DOHH2 (cell line): ENCODE results near the gene KCNE3.

Experiments used
- H3F3A ChIP-seq: fragments of 200-600 bp; sonication (generic), shearing (Covaris generic); 2 replicates; pipeline ENCODE4 v1.6.0; 2016; ENCODE audit warnings: antibody characterized with exemption, mild to moderate bottlenecking; ENCODE audit not compliant: control insufficient read depth, insufficient read depth
- H3K27ac ChIP-seq: fragments of 200-600 bp; sonication (generic); 2 replicates; pipeline ENCODE4 v1.5.1; 2014; ENCODE audit warnings: low read depth, mild to moderate bottlenecking, low read length, moderate library complexity
- H3K27me3 ChIP-seq: fragments of 200-600 bp; sonication (generic); 2 replicates; pipeline ENCODE4 v1.6.1; 2014; ENCODE audit warnings: mild to moderate bottlenecking, low read length, mixed read lengths; ENCODE audit not compliant: control insufficient read depth
- H3K36me3 ChIP-seq: fragments of 200-600 bp; sonication (generic); 2 replicates; pipeline ENCODE4 v1.6.1; 2014; ENCODE audit warnings: mild to moderate bottlenecking, low read length, moderate library complexity, mixed read lengths; ENCODE audit not compliant: control insufficient read depth
- H3K4me1 ChIP-seq: fragments of 200-600 bp; sonication (generic); 2 replicates; pipeline ENCODE4 v1.6.1; 2014; ENCODE audit warnings: mild to moderate bottlenecking, low read length, mixed read lengths; ENCODE audit not compliant: control insufficient read depth
- H3K4me2 ChIP-seq: fragments of 200-600 bp; sonication (generic); 2 replicates; pipeline ENCODE4 v1.6.0; 2014; ENCODE audit warnings: mild to moderate bottlenecking, low read length, moderate library complexity
- H3K4me3 ChIP-seq: fragments of 200-600 bp; sonication (generic); 2 replicates; pipeline ENCODE4 v1.5.1; 2014; ENCODE audit warnings: mild to moderate bottlenecking, low read length, mixed read lengths
- H3K79me2 ChIP-seq: fragments of 200-600 bp; sonication (generic); 2 replicates; pipeline ENCODE4 v1.6.1; 2014; ENCODE audit warnings: mild to moderate bottlenecking, low read length, mixed read lengths; ENCODE audit not compliant: control insufficient read depth
- H3K9me2 ChIP-seq: fragments of 200-600 bp; sonication (generic); replicated peaks from 2 replicates; pipeline ENCODE4 v1.6.1; 2014; ENCODE audit warnings: mild to moderate bottlenecking, low read length, mixed read lengths; ENCODE audit not compliant: control insufficient read depth
- H3K9me3 ChIP-seq: fragments of 200-600 bp; sonication (generic); 2 replicates; pipeline ENCODE4 v1.6.1; 2014; ENCODE audit warnings: antibody characterized with exemption, low read length, mixed read lengths; ENCODE audit not compliant: control insufficient read depth, insufficient read depth
- H4K20me1 ChIP-seq: fragments of 200-600 bp; sonication (generic); 2 replicates; pipeline ENCODE4 v1.6.0; 2014; ENCODE audit warnings: low read depth, mild to moderate bottlenecking, antibody characterized with exemption, low read length, moderate library complexity; ENCODE audit not compliant: control insufficient read depth, insufficient read depth
- CTCF ChIP-seq: fragments of 200-600 bp; sonication (generic); IDR thresholded peaks from one replicate; pipeline ENCODE4 v1.5.1; 2014; ENCODE audit warnings: antibody characterized with exemption, mild to moderate bottlenecking, low read depth, low read length; ENCODE audit not compliant: poor library complexity, severe bottlenecking
- EZH2phosphoT487 ChIP-seq: fragments of 200-600 bp; sonication (generic); IDR thresholded peaks from 2 replicates; pipeline ENCODE4 v1.6.1; 2017; ENCODE audit warnings: borderline replicate concordance, mild to moderate bottlenecking, antibody characterized with exemption, low read length, moderate library complexity, mixed read lengths

Gene KCNE3

DNA sequence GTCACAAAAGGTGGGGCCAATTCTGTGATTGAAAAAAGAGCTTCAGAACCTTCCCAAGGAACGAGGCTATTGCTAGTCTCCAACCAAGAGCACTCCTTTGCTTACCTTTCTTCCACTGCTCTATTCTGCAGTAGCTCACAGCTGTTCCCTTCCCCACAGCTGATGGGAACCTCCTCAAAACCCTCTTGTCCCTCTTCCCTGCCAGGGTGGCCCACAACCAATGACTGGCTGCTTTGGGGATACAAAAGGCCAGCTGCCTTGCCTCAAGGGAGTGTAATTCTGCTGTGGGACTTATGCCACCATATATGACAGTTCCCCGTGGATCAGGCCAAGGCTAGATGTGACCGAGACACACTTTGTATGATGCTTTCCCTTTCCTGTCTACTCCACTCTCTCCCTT is 15.0 kb downstream of the KCNE3 start:
- Histone ChIP-seq H3K4me3 (no peak overlapping the region), H3K27ac (no peak overlapping the region), H3F3A (no peaks in the 10 kb centered on the region), H3K9me3 (no peaks in the 10 kb centered on the region), H3K27me3 (peaks cover 3% of the 10 kb centered on the region; the same call in 1 of the 2 replicates), H3K4me1 (peaks cover 10% of the 10 kb centered on the region), H3K79me2 (no peaks in the 10 kb centered on the region), H3K9me2 (no peaks in the 10 kb centered on the region), H3K4me2 (no peak overlapping the region), H3K36me3 (no peaks in the 10 kb centered on the region), H4K20me1 (no peaks in the 10 kb centered on the region)
- TF ChIP-seq CTCF (no peak), EZH2phosphoT487 (no peak)

- no peaks in the 10 kb centered on the region for H3K79me2 ChIP-seq
- no peaks in the 10 kb centered on the region for H3K36me3 ChIP-seq
- H3K27me3 ChIP-seq = peaks cover 16% of the 10 kb centered on the region; the same call in 1 of the 2 replicates
- no peaks in the 10 kb centered on the region for H4K20me1 ChIP-seq
- no peaks in the 10 kb centered on the region for H3K9me3 ChIP-seq
- peaks cover 10% of the 10 kb centered on the region for H3K4me1 ChIP-seq
- H3K27ac ChIP-seq = no peak overlapping the region
- H3F3A ChIP-seq = no peaks in the 10 kb centered on the region
- H3K4me2 ChIP-seq = no peak overlapping the region
- TF ChIP-seq EZH2phosphoT487 (no peak), CTCF (no peak)
- H3K9me2 ChIP-seq = no peaks in the 10 kb centered on the region
- no peak overlapping the region for H3K4me3 ChIP-seq
Measured at GRCh38 chr11:74450318-74450717, 17.0 kb downstream of the KCNE3 start.

- Histone ChIP-seq H4K20me1 (no peaks in the 10 kb centered on the region), H3K79me2 (no peaks in the 10 kb centered on the region), H3K36me3 (no peaks in the 10 kb centered on the region), H3K9me2 (no peaks in the 10 kb centered on the region), H3K4me3 (peak overlapping the region; percentile 67), H3K4me1 (peaks cover 10% of the 10 kb centered on the region), H3K27ac (no peak overlapping the region), H3K9me3 (no peaks in the 10 kb centered on the region), H3K27me3 (peaks cover 18% of the 10 kb centered on the region; the same call in 1 of the 2 replicates), H3F3A (no peaks in the 10 kb centered on the region), H3K4me2 (peak overlapping the region; percentile 97)
- TF ChIP-seq CTCF = peak; percentile 72
- no peak for TF ChIP-seq EZH2phosphoT487
Measured at GRCh38 chr11:74449369-74449931, 17.9 kb downstream of the KCNE3 start.
